Upper lobe of left lung (tissue), 6 donors: Measurements from ENCODE around the gene TRIM25. TPM values are rescaled to one million over a fixed set of nuclear protein-coding genes. Genes with fewer than 3 reads are reported as not detected.

ENCODE experiments used
- ATAC-seq, 2 donors: fragments of 200-7000 bp; cut with Tn5 transposase; one replicate each; pipeline ENCODE4 v1.9.1; 2022; ENCODE audit warnings: mild to moderate bottlenecking in 2 of 2, moderate library complexity in 2 of 2; ENCODE audit not compliant: low FRiP score in 2 of 2
- DNase-seq, 2 donors: peaks; one replicate each; pipeline ENCODE4 v3.0.0-alpha.2; 2019 to 2020
- H3K27ac ChIP-seq, 4 donors: fragments of 200-600 bp; sonication (generic); one replicate each; pipeline ENCODE4 v1.5.1; 2016 to 2019
- H3K27me3 ChIP-seq, 4 donors: fragments of 200-600 bp; sonication (generic); one replicate each; pipeline ENCODE4 v1.5.1; 2017 to 2019
- H3K36me3 ChIP-seq, 4 donors: fragments of 200-600 bp; sonication (generic); one replicate each; pipeline ENCODE4 v1.5.1; 2016 to 2019
- H3K4me1 ChIP-seq, 4 donors: fragments of 200-600 bp; sonication (generic); one replicate each; pipeline ENCODE4 v1.5.1; 2018 to 2019
- H3K4me3 ChIP-seq, 4 donors: fragments of 200-600 bp; sonication (generic); one replicate each; pipeline ENCODE4 v1.5.1; 2017 to 2019; ENCODE audit warnings: mild to moderate bottlenecking in 2 of 4, moderate library complexity in 1 of 4
- H3K9me3 ChIP-seq, 4 donors: fragments of 200-600 bp; sonication (generic); one replicate each; pipeline ENCODE4 v1.5.1; 2018 to 2019
- EP300 ChIP-seq, 4 donors: sonication (generic); formaldehyde crosslinking; IDR thresholded peaks; one replicate each; pipeline ENCODE4 v1.5.1; 2017; ENCODE audit warnings: antibody characterized with exemption in 4 of 4, control low read depth in 2 of 4
- POLR2A ChIP-seq, 4 donors: fragments of 450-650 bp; IDR thresholded peaks; one replicate each; pipeline ENCODE4 v1.5.1; 2016 to 2017; ENCODE audit warnings: antibody characterized with exemption in 4 of 4, mild to moderate bottlenecking in 2 of 4
- POLR2AphosphoS5 ChIP-seq, 2 donors: sonication (generic); formaldehyde crosslinking; IDR thresholded peaks; one replicate each; pipeline ENCODE4 v1.5.1; 2017; ENCODE audit warnings: antibody characterized with exemption in 2 of 2
- WGBS, 2 donors: methylation state at CpG; one replicate each; pipeline ENCODE4 v1.1.5; 2017 to 2018; 5-methylcytosine and 5-hydroxymethylcytosine counted together
- total RNA-seq, 6 donors: library from RNA; depleted of rRNA in 4 of 6; stranded (reverse); fragments of >200 nt in 4 of 6; gene quantifications; one replicate each; pipeline versions ENCODE4 v1.1.0 to v1.2.1, GENCODE V29; 2016 to 2021
- TF ChIP-seq, protein P1 (sequence below), 6 experiments: fragments of 450-650 bp in 4 of 6; fragments of 200-600 bp in 2 of 6; sonication (generic) in 2 of 6; IDR thresholded peaks; one replicate each; pipeline ENCODE4 v1.5.1; 2016 to 2019; ENCODE audit warnings: antibody characterized with exemption in 6 of 6
- donor health status: DM: no; HTN: no; CAD: no; lungs with moderate emphysema.
- donor health status: DM: no; HTN: yes; CAD: no; lungs with severe emphysema.

The TRIM25 gene
- total RNA-seq, 6 donors from 2014 or later: 66.7 to 294 (median 83.0) TPM

DNA sequence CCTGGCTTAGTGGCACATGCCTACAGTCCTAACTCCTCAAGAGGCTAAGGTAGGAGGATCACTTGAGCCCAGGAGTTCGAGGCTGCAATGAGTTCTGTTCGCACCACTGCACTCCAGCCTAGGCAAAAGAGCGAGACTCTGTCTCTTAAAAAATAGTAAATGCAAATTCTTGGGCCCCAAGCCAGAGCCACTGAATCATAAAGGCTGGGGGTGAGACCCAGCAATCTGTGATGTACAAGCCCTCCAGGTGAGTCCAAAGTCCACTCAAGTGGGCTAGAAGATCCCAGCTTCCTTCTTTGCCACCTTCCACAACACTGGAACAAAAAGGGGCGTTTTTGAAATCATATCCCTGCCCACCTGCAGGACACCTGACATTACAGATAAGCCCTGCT lies 16.9 kb downstream of the TRIM25 start:
- H3K4me1 ChIP-seq: no peaks in the 10 kb centered on the region
- H3K27me3 ChIP-seq: no peaks in the 10 kb centered on the region
- no peaks in the 10 kb centered on the region for H3K9me3 ChIP-seq
- 87 to 91% methylated on average over 4 of the region's 4 CpGs for WGBS, 2 donors
- H3K4me3 ChIP-seq: no peak overlapping the region
- DNase-seq (no peak), ATAC-seq (no peak)
- H3K36me3 ChIP-seq: peaks cover 29 to 100% (median 88%) of the 10 kb centered on the region in 4 donors
- H3K27ac ChIP-seq: no peak overlapping the region
- TF ChIP-seq POLR2AphosphoS5 (IDR thresholded peaks at IDR 0.05) (no peak), POLR2A (IDR thresholded peaks at IDR 0.05) (no peak), EP300 (IDR thresholded peaks at IDR 0.05) (no peak)
- TF ChIP-seq, protein P1, sequence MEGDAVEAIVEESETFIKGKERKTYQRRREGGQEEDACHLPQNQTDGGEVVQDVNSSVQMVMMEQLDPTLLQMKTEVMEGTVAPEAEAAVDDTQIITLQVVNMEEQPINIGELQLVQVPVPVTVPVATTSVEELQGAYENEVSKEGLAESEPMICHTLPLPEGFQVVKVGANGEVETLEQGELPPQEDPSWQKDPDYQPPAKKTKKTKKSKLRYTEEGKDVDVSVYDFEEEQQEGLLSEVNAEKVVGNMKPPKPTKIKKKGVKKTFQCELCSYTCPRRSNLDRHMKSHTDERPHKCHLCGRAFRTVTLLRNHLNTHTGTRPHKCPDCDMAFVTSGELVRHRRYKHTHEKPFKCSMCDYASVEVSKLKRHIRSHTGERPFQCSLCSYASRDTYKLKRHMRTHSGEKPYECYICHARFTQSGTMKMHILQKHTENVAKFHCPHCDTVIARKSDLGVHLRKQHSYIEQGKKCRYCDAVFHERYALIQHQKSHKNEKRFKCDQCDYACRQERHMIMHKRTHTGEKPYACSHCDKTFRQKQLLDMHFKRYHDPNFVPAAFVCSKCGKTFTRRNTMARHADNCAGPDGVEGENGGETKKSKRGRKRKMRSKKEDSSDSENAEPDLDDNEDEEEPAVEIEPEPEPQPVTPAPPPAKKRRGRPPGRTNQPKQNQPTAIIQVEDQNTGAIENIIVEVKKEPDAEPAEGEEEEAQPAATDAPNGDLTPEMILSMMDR (IDR thresholded peaks at IDR 0.05): no peak

GRCh38 chr17:56896217-56896967 lies 17.5 kb downstream of the TRIM25 start:
- no peak for ATAC-seq
- 63 to 64% methylated on average over 3 of the region's 3 CpGs for WGBS, 2 donors
- peaks cover 29 to 100% (median 88%) of the 10 kb centered on the region in 4 donors for H3K36me3 ChIP-seq
- no peak for DNase-seq
- H3K27ac ChIP-seq: no peak overlapping the region
- H3K4me3 ChIP-seq: no peak overlapping the region
- no peaks in the 10 kb centered on the region for H3K27me3 ChIP-seq
- no peaks in the 10 kb centered on the region for H3K4me1 ChIP-seq
- no peaks in the 10 kb centered on the region for H3K9me3 ChIP-seq
- TF ChIP-seq POLR2AphosphoS5 (IDR thresholded peaks at IDR 0.05) (no peak), EP300 (IDR thresholded peaks at IDR 0.05) (no peak), POLR2A (IDR thresholded peaks at IDR 0.05) (no peak)
- TF ChIP-seq, protein P1 (IDR thresholded peaks at IDR 0.05): no peak

- Histone ChIP-seq H3K27me3 (no peaks in the 10 kb centered on the region), H3K4me3 (no peak overlapping the region), H3K36me3 (peaks cover 35 to 100% (median 88%) of the 10 kb centered on the region in 4 donors), H3K27ac (no peak overlapping the region), H3K9me3 (no peaks in the 10 kb centered on the region), H3K4me1 (no peaks in the 10 kb centered on the region)
- ATAC-seq: no peak
- 91 to 92% methylated on average over 20 of the region's 20 CpGs for WGBS, 2 donors
- peak in 1 of 2 donors; percentile 30 for DNase-seq
- TF ChIP-seq POLR2AphosphoS5 (IDR thresholded peaks at IDR 0.05) (no peak), POLR2A (IDR thresholded peaks at IDR 0.05) (no peak), EP300 (IDR thresholded peaks at IDR 0.05) (no peak)
- TF ChIP-seq, protein P1 (IDR thresholded peaks at IDR 0.05): no peak
These were observed 18.9 kb downstream of the TRIM25 start for GRCh38 chr17:56894859-56895455.

DNA sequence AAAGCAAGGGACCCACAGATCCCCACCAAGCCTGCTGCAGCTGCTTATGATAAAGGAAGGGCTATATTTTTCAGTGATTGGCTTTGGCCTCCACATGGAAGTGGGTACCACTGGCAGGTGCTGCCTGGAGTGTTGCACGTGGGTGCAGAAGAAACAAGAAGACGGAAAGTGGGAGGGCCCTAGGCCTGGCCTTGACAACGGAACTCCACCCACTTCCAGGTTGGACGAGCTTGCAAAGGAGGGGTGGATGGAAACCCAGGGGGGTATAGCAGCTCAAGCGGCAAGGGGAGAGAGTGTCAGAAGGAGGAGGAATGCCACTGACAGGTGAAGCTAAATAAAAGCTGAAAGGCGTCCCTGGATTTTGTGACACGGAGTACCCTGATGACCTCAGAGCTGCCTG lies 20.3 kb downstream of the TRIM25 start:
- DNase-seq (no peak), ATAC-seq (no peak)
- Histone ChIP-seq H3K4me3 (no peak overlapping the region), H3K36me3 (peaks cover 35 to 99% (median 83%) of the 10 kb centered on the region in 4 donors), H3K27me3 (no peaks in the 10 kb centered on the region), H3K4me1 (no peaks in the 10 kb centered on the region), H3K9me3 (no peaks in the 10 kb centered on the region), H3K27ac (no peak overlapping the region)
- no peak for TF ChIP-seq EP300 (IDR thresholded peaks at IDR 0.05)
- TF ChIP-seq, protein P1 (IDR thresholded peaks at IDR 0.05): no peak
- no peak for TF ChIP-seq POLR2A (IDR thresholded peaks at IDR 0.05)
- TF ChIP-seq POLR2AphosphoS5 (IDR thresholded peaks at IDR 0.05): no peak
- 71 to 79% methylated on average over 7 of the region's 7 CpGs for WGBS, 2 donors
